CD4-positive, alpha-beta T cell (primary cell): Measurements from ENCODE around the gene CD6. TPM values are rescaled to one million over a fixed set of nuclear protein-coding genes. Genes with fewer than 3 reads are reported as not detected.

Experiments used
- ATAC-seq: fragments of 200-7000 bp; cut with Tn5 transposase; one replicate; pipeline ENCODE4 v1.10.0; 2022; ENCODE audit warnings: mild to moderate bottlenecking; ENCODE audit not compliant: poor library complexity
- CTCF ChIA-PET: fragments of 350-600 bp; sonication (Branson Sonifier 250); formaldehyde crosslinking; loops from one replicate; lab custom pipeline; 2021; ENCODE audit warnings: antibody characterized with exemption, inconsistent platforms; lab: Charles Lee
- POLR2A ChIA-PET: fragments of 350-600 bp; sonication (Branson Sonifier 250); formaldehyde crosslinking; loops from one replicate; lab custom pipeline; 2021; ENCODE audit warnings: antibody characterized with exemption, inconsistent platforms; lab: Charles Lee
- DNase-seq, 14 experiments: peaks; one replicate each; pipeline ENCODE4 v3.0.0-alpha.2; 2013 to 2020; ENCODE audit warnings: mixed read lengths in 2 of 14
- H3K27ac ChIP-seq, 2 donors: one replicate each; pipeline versions ENCODE4 v1.5.1 to v1.7.0; 2013; ENCODE audit warnings: low read length in 2 of 2, low read depth in 1 of 2, mild to moderate bottlenecking in 1 of 2
- H3K27me3 ChIP-seq, 2 experiments: 1 replicate in 1 of 2; 2 replicates in 1 of 2; pipeline versions ENCODE4 v1.6.1 to v1.7.0; 2013; ENCODE audit warnings: low read length in 2 of 2, control low read depth in 1 of 2, mild to moderate bottlenecking in 1 of 2, moderate library complexity in 1 of 2; ENCODE audit not compliant: insufficient read depth in 2 of 2, control insufficient read depth in 1 of 2
- H3K36me3 ChIP-seq: one replicate; pipeline ENCODE4 v1.6.1; 2013; ENCODE audit warnings: low read length, control low read depth; ENCODE audit not compliant: insufficient read depth
- H3K4me1 ChIP-seq: one replicate; pipeline ENCODE4 v1.6.1; 2013; ENCODE audit warnings: low read length, control low read depth; ENCODE audit not compliant: insufficient read depth
- H3K4me3 ChIP-seq: one replicate; pipeline ENCODE4 v1.5.1; 2013; ENCODE audit warnings: mild to moderate bottlenecking, low read length, moderate library complexity
- H3K9me3 ChIP-seq, 2 experiments: 1 replicate in 1 of 2; 2 replicates in 1 of 2; pipeline versions ENCODE4 v1.6.1 to v1.7.0; 2013; ENCODE audit warnings: low read length in 2 of 2, mild to moderate bottlenecking in 2 of 2, control low read depth in 1 of 2, moderate library complexity in 1 of 2; ENCODE audit not compliant: control insufficient read depth in 1 of 2, insufficient read depth in 1 of 2
- H3K27ac Mint-ChIP-seq: one replicate; pipeline ENCODE4 v1.8.0; 2020; ENCODE audit warnings: mixed read lengths
- H3K27me3 Mint-ChIP-seq: one replicate; pipeline ENCODE4 v1.8.0; 2021; ENCODE audit warnings: mixed read lengths
- H3K36me3 Mint-ChIP-seq: one replicate; pipeline ENCODE4 v1.8.0; 2021; ENCODE audit warnings: low read depth, mixed read lengths
- H3K4me1 Mint-ChIP-seq: one replicate; pipeline ENCODE4 v1.8.0; 2021; ENCODE audit warnings: low read depth, mixed read lengths
- H3K4me3 Mint-ChIP-seq: one replicate; pipeline ENCODE4 v1.8.0; 2020; ENCODE audit warnings: mild to moderate bottlenecking, mixed read lengths
- H3K9me3 Mint-ChIP-seq: one replicate; pipeline ENCODE4 v1.8.0; 2020; ENCODE audit warnings: mixed read lengths
- CTCF ChIP-seq: fragments of 200-600 bp; IDR thresholded peaks from one replicate; pipeline ENCODE4 v1.8.0; 2022; ENCODE audit warnings: antibody characterized with exemption, mild to moderate bottlenecking
- intact Hi-C, 2 experiments: fragments of 100-400 bp; cut with DNase I in 1 of 2; cut with micrococcal nuclease in 1 of 2; formaldehyde crosslinking; loops; one replicate each; pipeline versions ENCODE4 v1.15.1 to v1.9.0; 2023 to 2025; cut with DNase I, micrococcal nuclease
- total RNA-seq, 174 experiments: library from RNA in 2 of 174; stranded (reverse) in 2 of 174; gene quantifications; one replicate each; pipeline ENCODE4 v1.2.3 and lab custom pipeline; 2021 to 2026

The CD6 gene
- total RNA-seq, 2 experiments from 2014 or later, result 814 to 827 TPM

- intact Hi-C loops, result no loop called here
- Histone ChIP-seq H3K4me3 (no peak overlapping the region), H3K36me3 (no peaks in the 10 kb centered on the region), H3K27me3 (no peaks in the 10 kb centered on the region), H3K4me1 (peaks cover 83% of the 10 kb centered on the region), H3K27ac (peak overlapping the region in 1 of 2 donors; percentile 20), H3K9me3 (no peaks in the 10 kb centered on the region)
- no peaks in the 10 kb centered on the region for H3K36me3 Mint-ChIP-seq
- H3K4me3 Mint-ChIP-seq, result peak overlapping the region; percentile 74
- peak overlapping the region; percentile 73 for H3K27ac Mint-ChIP-seq
- H3K27me3 Mint-ChIP-seq, result no peaks in the 10 kb centered on the region
- H3K9me3 Mint-ChIP-seq, result no peaks in the 10 kb centered on the region
- CTCF ChIA-PET, result no interaction called here
- TF ChIP-seq CTCF, result no peak
- POLR2A ChIA-PET, result interaction anchor here (1.0 to 8.9 kb wide), 3 partner anchors 11 to 17 kb away, joined by 3 to 71 read pairs (median 45); no protein-coding TSS in a partner anchor
- H3K4me1 Mint-ChIP-seq, result peaks cover 72% of the 10 kb centered on the region
- DNase-seq (peak in 1 of 14 experiments; percentile 2), ATAC-seq (no peak)
These were observed 87.2 kb downstream of the CD6 start for GRCh38 chr11:61058583-61059259.

GRCh38 chr11:61059260-61059752 lies 87.8 kb downstream of the CD6 start:
- Mint-ChIP-seq H3K27ac (peak overlapping the region; percentile 73), H3K4me3 (no peak overlapping the region)
- no peak overlapping the region for H3K27ac ChIP-seq

More at GRCh38 chr11:61059260-61059752, 87.8 kb downstream of the CD6 start:
- no peaks in the 10 kb centered on the region for H3K27me3 ChIP-seq
- no peaks in the 10 kb centered on the region for H3K9me3 ChIP-seq
- ATAC-seq, result no peak
- DNase-seq, result peak in 1 of 14 experiments; percentile 0
- intact Hi-C loops, result no loop called here
- peaks cover 68% of the 10 kb centered on the region for H3K4me1 Mint-ChIP-seq
- no peaks in the 10 kb centered on the region for H3K9me3 Mint-ChIP-seq
- peaks cover 81% of the 10 kb centered on the region for H3K4me1 ChIP-seq
- H3K27me3 Mint-ChIP-seq, result no peaks in the 10 kb centered on the region
- POLR2A ChIA-PET, result interaction anchor here (1.0 to 3.3 kb wide), 2 partner anchors 10 to 18 kb away, joined by 3 to 45 read pairs; no protein-coding TSS in a partner anchor
- no peaks in the 10 kb centered on the region for H3K36me3 ChIP-seq
- no peak for TF ChIP-seq CTCF
- H3K4me3 ChIP-seq, result no peak overlapping the region
- H3K36me3 Mint-ChIP-seq, result no peaks in the 10 kb centered on the region
- CTCF ChIA-PET, result no interaction called here
